Activated naive CD8-positive, alpha-beta T cell treated with anti-CD3 and anti-CD28 coated beads for 36 hours (primary cell): Measurements from ENCODE around the gene DOK6. TPM values are rescaled to one million over a fixed set of nuclear protein-coding genes. Genes with fewer than 3 reads are reported as not detected.
"Not testable (repeated sequence)": the region's sequence is repeated elsewhere in the genome, so short reads cannot be mapped to it uniquely, and the experiment has no call there.

Experiments
- DNase-seq: peaks from one replicate; pipeline ENCODE4 v3.0.0; 2021
- H3K27ac Mint-ChIP-seq: one replicate; pipeline ENCODE4 v1.8.0; 2022; ENCODE audit warnings: mild to moderate bottlenecking, moderate library complexity, mixed read lengths
- H3K27me3 Mint-ChIP-seq: one replicate; pipeline ENCODE4 v1.8.0; 2022; ENCODE audit warnings: mild to moderate bottlenecking, mixed read lengths
- H3K36me3 Mint-ChIP-seq: one replicate; pipeline ENCODE4 v1.8.0; 2021; ENCODE audit warnings: mild to moderate bottlenecking, mixed read lengths
- H3K4me1 Mint-ChIP-seq: one replicate; pipeline ENCODE4 v1.8.0; 2021; ENCODE audit warnings: mixed read lengths
- H3K4me3 Mint-ChIP-seq: one replicate; pipeline ENCODE4 v1.8.0; 2022; ENCODE audit warnings: mild to moderate bottlenecking, moderate library complexity, mixed read lengths
- H3K9me3 Mint-ChIP-seq: one replicate; pipeline ENCODE4 v1.8.0; 2022; ENCODE audit warnings: mixed read lengths
- total RNA-seq, 2 experiments: library from RNA; stranded (reverse); gene quantifications; one replicate each; pipeline ENCODE4 v1.2.3, GENCODE V29; 2021

Gene DOK6
- total RNA-seq, 2 experiments from 2014 or later = not detected

- H3K27me3 Mint-ChIP-seq = no peaks in the 10 kb centered on the region
- H3K36me3 Mint-ChIP-seq = peaks cover 22% of the 10 kb centered on the region
- no peaks in the 10 kb centered on the region for H3K4me1 Mint-ChIP-seq
- peak overlapping the region; percentile 36 for H3K27ac Mint-ChIP-seq
- H3K4me3 Mint-ChIP-seq = no peak overlapping the region
- DNase-seq = no peak
- peaks cover 3% of the 10 kb centered on the region for H3K9me3 Mint-ChIP-seq
Observed at GRCh38 chr18:69854455-69854854, 453.8 kb downstream of the DOK6 start.

- peaks cover 24% of the 10 kb centered on the region for H3K36me3 Mint-ChIP-seq
- H3K4me3 Mint-ChIP-seq = no peak overlapping the region
- no peak for DNase-seq
- peaks cover 3% of the 10 kb centered on the region for H3K9me3 Mint-ChIP-seq
- H3K4me1 Mint-ChIP-seq = no peaks in the 10 kb centered on the region
- H3K27me3 Mint-ChIP-seq = no peaks in the 10 kb centered on the region
- no peak overlapping the region for H3K27ac Mint-ChIP-seq
Observed at GRCh38 chr18:69858897-69859296, 458.2 kb downstream of the DOK6 start.

GRCh38 chr18:69864802-69865201 lies 464.1 kb downstream of the DOK6 start:
- H3K4me1 Mint-ChIP-seq = peaks cover 16% of the 10 kb centered on the region
- not testable (repeated sequence) for H3K4me3 Mint-ChIP-seq
- peak overlapping the region; percentile 71 for H3K27ac Mint-ChIP-seq

GRCh38 chr18:69865776-69866175 lies 465.1 kb downstream of the DOK6 start:
- no peak for DNase-seq
- H3K36me3 Mint-ChIP-seq = peaks cover 43% of the 10 kb centered on the region
- no peaks in the 10 kb centered on the region for H3K27me3 Mint-ChIP-seq
- H3K4me3 Mint-ChIP-seq = no peak overlapping the region
- no peak overlapping the region for H3K27ac Mint-ChIP-seq
- peaks cover 16% of the 10 kb centered on the region for H3K4me1 Mint-ChIP-seq
- H3K9me3 Mint-ChIP-seq = peaks cover 4% of the 10 kb centered on the region

More at GRCh38 chr18:69864802-69865201, 464.1 kb downstream of the DOK6 start:
- not testable (repeated sequence) for H3K9me3 Mint-ChIP-seq, H3K27me3 Mint-ChIP-seq
- peak; percentile 8 for DNase-seq
- peaks cover 40% of the 10 kb centered on the region for H3K36me3 Mint-ChIP-seq

DNA sequence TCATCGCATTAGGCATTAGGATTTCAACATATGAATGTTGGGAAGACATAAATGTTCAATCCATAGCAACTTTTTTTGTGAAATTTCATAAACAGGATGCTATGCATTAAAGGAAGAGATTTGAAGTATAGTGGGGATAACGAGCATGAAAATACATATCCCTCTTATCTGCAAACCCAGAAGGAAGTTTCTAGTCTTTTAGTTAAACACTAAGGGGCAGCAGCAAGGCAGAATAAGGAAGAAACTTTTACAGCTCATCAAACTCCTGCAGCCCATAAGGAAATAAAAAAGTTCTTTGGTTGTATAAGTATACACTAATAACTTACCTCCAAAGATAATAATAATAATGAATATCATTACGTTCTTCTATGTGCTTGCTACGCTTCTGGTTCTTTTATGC lies 465.5 kb downstream of the DOK6 start:
- peaks cover 4% of the 10 kb centered on the region for H3K9me3 Mint-ChIP-seq
- DNase-seq = no peak
- H3K27ac Mint-ChIP-seq = no peak overlapping the region
- peaks cover 43% of the 10 kb centered on the region for H3K36me3 Mint-ChIP-seq
- peaks cover 16% of the 10 kb centered on the region for H3K4me1 Mint-ChIP-seq
- no peak overlapping the region for H3K4me3 Mint-ChIP-seq
- no peaks in the 10 kb centered on the region for H3K27me3 Mint-ChIP-seq

- peaks cover 15% of the 10 kb centered on the region for H3K4me1 Mint-ChIP-seq
- H3K9me3 Mint-ChIP-seq = no peaks in the 10 kb centered on the region
Observed at GRCh38 chr18:69870736-69871135, 470.0 kb downstream of the DOK6 start.

DNA sequence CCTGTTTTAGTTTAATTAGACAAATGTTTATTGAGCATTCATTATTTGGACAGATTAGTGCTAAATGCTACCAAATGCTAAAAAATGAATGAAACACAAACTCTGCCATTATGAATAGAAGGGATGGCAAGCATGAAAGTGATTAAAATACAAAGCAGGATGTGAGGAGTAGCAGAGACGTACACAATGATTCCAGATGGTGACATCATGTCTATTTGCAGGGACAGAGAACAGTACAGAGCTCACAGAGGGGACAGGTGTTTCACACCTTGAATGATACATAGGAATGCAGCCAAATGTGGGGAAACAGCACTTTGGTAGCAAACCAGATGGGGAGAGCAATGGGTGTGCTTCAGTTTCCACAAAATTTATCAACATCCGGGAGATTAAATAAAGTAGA lies 470.7 kb downstream of the DOK6 start:
- Mint-ChIP-seq H3K9me3 (no peaks in the 10 kb centered on the region), H3K4me1 (peaks cover 14% of the 10 kb centered on the region), H3K27me3 (no peaks in the 10 kb centered on the region), H3K4me3 (no peak overlapping the region), H3K36me3 (peaks cover 34% of the 10 kb centered on the region), H3K27ac (no peak overlapping the region)
- no peak for DNase-seq

More at GRCh38 chr18:69870736-69871135, 470.0 kb downstream of the DOK6 start:
- H3K27me3 Mint-ChIP-seq = no peaks in the 10 kb centered on the region
- peaks cover 38% of the 10 kb centered on the region for H3K36me3 Mint-ChIP-seq
- H3K4me3 Mint-ChIP-seq = no peak overlapping the region
- no peak overlapping the region for H3K27ac Mint-ChIP-seq
- no peak for DNase-seq

DNA sequence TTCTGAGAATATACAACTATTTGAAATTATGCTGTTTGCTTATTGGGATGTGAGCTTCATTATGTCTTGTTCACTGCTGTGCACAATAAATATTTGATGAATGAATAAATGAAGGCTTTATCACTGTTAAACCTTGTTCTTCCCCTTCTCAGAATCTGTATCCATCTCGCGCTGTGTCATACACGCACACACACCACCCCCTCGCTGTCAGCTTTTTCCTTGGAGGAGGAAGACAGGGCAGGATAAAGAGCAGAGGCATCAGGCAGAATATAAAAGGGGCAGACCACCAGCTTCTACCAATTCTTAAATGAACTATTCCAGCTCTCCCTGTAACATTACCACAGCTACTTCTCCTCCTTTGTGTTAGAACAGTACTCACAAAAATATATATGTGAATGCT lies 472.0 kb downstream of the DOK6 start:
- Mint-ChIP-seq H3K27ac (no peak overlapping the region), H3K9me3 (no peaks in the 10 kb centered on the region), H3K36me3 (peaks cover 39% of the 10 kb centered on the region), H3K27me3 (no peaks in the 10 kb centered on the region), H3K4me3 (no peak overlapping the region), H3K4me1 (peaks cover 16% of the 10 kb centered on the region)
- no peak for DNase-seq

DNA sequence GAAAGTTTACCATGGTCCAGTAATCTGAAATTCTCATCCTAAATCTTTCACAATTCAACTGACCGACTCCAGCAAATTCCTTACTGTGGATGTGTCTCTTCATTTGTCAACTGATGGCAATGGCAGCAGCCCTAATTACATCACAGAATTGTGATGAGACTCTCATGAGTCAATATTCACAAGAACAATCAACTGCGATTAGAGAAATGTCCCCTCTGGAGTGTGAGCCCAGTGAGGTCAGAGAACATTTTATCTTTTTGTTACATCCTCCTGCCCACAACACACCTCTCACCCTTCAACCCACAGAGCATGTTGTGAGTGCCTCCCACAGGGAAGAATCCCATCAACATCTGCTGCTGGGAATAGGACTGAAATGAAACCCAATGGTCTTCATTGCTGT lies 473.4 kb downstream of the DOK6 start:
- Mint-ChIP-seq H3K4me1 (peaks cover 23% of the 10 kb centered on the region), H3K27me3 (no peaks in the 10 kb centered on the region), H3K36me3 (peaks cover 45% of the 10 kb centered on the region), H3K27ac (no peak overlapping the region), H3K4me3 (no peak overlapping the region), H3K9me3 (no peaks in the 10 kb centered on the region)
- DNase-seq = no peak

GRCh38 chr18:69876490-69876889 lies 475.8 kb downstream of the DOK6 start:
- Mint-ChIP-seq H3K9me3 (peaks cover 6% of the 10 kb centered on the region), H3K27ac (no peak overlapping the region), H3K4me1 (peaks cover 21% of the 10 kb centered on the region), H3K27me3 (no peaks in the 10 kb centered on the region), H3K36me3 (peaks cover 55% of the 10 kb centered on the region), H3K4me3 (no peak overlapping the region)
- no peak for DNase-seq

GRCh38 chr18:69878213-69878933 lies 477.7 kb downstream of the DOK6 start:
- H3K4me1 Mint-ChIP-seq = peaks cover 28% of the 10 kb centered on the region
- H3K9me3 Mint-ChIP-seq = peaks cover 6% of the 10 kb centered on the region
- H3K36me3 Mint-ChIP-seq = peaks cover 59% of the 10 kb centered on the region
- no peak overlapping the region for H3K4me3 Mint-ChIP-seq
- H3K27me3 Mint-ChIP-seq = no peaks in the 10 kb centered on the region
- peak overlapping the region; percentile 5 for H3K27ac Mint-ChIP-seq
- DNase-seq = no peak

DNA sequence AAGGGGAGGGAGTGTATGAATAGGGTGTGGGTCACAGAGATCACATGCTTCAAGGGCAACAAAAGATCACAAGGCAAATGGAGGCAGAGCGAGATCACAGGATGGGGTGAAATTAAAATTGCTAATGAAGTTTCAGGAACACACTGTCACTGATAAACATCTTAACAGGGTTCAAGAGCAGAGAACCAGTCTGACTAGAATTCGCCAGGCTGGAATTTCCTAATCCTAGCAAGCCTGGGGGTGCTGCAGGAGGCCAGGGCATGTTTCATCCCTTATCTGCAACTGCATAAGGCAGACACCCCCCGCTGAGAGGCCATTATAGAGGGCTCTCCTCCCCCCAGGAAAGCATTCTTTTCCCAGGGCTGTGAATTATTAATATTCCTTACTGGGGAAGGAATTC lies 478.4 kb downstream of the DOK6 start:
- not testable (repeated sequence) for DNase-seq, H3K9me3 Mint-ChIP-seq, H3K27me3 Mint-ChIP-seq, H3K4me3 Mint-ChIP-seq
- H3K4me1 Mint-ChIP-seq = peaks cover 29% of the 10 kb centered on the region
- H3K36me3 Mint-ChIP-seq = peaks cover 58% of the 10 kb centered on the region
- peak overlapping the region; percentile 5 for H3K27ac Mint-ChIP-seq

GRCh38 chr18:69880083-69880482 lies 479.4 kb downstream of the DOK6 start:
- H3K36me3 Mint-ChIP-seq = peaks cover 56% of the 10 kb centered on the region
- H3K4me3 Mint-ChIP-seq = no peak overlapping the region
- no peak for DNase-seq
- no peak overlapping the region for H3K27ac Mint-ChIP-seq
- peaks cover 6% of the 10 kb centered on the region for H3K9me3 Mint-ChIP-seq
- H3K4me1 Mint-ChIP-seq = peaks cover 35% of the 10 kb centered on the region
- no peaks in the 10 kb centered on the region for H3K27me3 Mint-ChIP-seq

DNA sequence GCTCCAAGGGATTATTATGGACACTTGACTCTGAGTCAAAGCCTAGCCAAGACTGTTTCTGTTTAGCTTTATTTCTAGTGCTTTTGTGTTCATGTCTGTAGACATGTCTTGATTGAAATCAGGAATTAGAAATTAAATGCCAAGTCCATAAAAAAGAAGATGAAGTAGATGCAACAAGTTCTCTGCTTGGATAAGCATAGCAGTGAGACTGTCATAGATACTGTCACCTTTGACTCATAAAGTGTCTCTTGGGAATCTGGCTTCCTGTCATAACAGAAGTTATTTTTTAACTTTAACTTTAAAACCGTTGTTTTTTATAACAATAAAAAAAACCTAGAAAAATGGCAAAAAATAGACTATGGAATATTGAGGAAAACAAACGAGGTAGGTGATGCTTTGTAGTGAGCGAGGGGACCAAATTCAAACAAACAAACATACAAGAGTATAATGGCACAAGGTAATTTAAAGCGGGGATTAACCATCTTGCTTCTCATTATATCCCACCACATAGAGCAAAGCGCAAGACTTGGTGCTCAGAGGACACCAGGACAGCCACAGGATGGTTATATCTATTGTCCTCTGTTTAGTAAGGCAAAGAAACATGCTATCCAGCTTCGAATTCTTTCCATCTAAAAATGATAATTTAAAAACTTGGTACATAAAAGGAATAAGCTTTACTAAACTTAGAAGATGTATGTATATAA lies 482.4 kb downstream of the DOK6 start:
- DNase-seq = no peak
- no peak overlapping the region for H3K27ac Mint-ChIP-seq
- H3K27me3 Mint-ChIP-seq = no peaks in the 10 kb centered on the region
- peaks cover 58% of the 10 kb centered on the region for H3K36me3 Mint-ChIP-seq
- no peak overlapping the region for H3K4me3 Mint-ChIP-seq
- H3K4me1 Mint-ChIP-seq = peaks cover 47% of the 10 kb centered on the region
- H3K9me3 Mint-ChIP-seq = peaks cover 8% of the 10 kb centered on the region

DNA sequence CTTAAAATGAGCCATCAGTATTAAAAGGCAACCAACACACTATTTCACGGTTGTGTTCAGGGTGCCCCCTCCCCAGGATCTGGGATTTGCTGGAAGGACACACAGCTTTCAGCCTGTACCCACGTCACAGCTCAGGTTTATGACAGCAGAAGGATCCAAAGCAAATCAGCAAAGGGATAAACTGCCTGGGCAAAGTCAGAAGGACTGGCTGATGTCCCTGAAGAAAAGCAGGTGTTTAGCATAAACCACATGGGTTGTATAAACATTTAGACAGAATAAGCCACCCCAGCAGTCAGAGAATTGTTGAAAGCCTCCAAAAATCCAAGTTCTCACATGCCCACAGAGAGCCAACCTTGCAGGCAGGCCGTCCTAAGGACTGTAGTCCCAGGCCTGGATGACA lies 483.1 kb downstream of the DOK6 start:
- H3K4me1 Mint-ChIP-seq = peaks cover 47% of the 10 kb centered on the region
- H3K36me3 Mint-ChIP-seq = peaks cover 56% of the 10 kb centered on the region
- H3K27ac Mint-ChIP-seq = no peak overlapping the region

GRCh38 chr18:69885355-69885754 lies 484.7 kb downstream of the DOK6 start:
- Mint-ChIP-seq H3K27me3 (no peaks in the 10 kb centered on the region), H3K9me3 (peaks cover 6% of the 10 kb centered on the region), H3K4me1 (peaks cover 60% of the 10 kb centered on the region), H3K27ac (peak overlapping the region; percentile 92), H3K36me3 (peaks cover 55% of the 10 kb centered on the region), H3K4me3 (peak overlapping the region; percentile 63)
- DNase-seq = no peak

More for the DNA sequence above, 483.1 kb downstream of the DOK6 start:
- no peak overlapping the region for H3K4me3 Mint-ChIP-seq
- H3K27me3 Mint-ChIP-seq = no peaks in the 10 kb centered on the region
- no peak for DNase-seq
- H3K9me3 Mint-ChIP-seq = peaks cover 8% of the 10 kb centered on the region
